Endometrium (tissue), 2 donors: ENCODE data around the gene EEF1E1.

Experiments used
- FAIRE-seq: peaks from 2 replicates; lab custom pipeline; 2012; peaks lifted over from hg19 to GRCh38; lab: Jason Lieb, UNC
- donor health status: control.
- donor health status: control.

Gene EEF1E1

DNA sequence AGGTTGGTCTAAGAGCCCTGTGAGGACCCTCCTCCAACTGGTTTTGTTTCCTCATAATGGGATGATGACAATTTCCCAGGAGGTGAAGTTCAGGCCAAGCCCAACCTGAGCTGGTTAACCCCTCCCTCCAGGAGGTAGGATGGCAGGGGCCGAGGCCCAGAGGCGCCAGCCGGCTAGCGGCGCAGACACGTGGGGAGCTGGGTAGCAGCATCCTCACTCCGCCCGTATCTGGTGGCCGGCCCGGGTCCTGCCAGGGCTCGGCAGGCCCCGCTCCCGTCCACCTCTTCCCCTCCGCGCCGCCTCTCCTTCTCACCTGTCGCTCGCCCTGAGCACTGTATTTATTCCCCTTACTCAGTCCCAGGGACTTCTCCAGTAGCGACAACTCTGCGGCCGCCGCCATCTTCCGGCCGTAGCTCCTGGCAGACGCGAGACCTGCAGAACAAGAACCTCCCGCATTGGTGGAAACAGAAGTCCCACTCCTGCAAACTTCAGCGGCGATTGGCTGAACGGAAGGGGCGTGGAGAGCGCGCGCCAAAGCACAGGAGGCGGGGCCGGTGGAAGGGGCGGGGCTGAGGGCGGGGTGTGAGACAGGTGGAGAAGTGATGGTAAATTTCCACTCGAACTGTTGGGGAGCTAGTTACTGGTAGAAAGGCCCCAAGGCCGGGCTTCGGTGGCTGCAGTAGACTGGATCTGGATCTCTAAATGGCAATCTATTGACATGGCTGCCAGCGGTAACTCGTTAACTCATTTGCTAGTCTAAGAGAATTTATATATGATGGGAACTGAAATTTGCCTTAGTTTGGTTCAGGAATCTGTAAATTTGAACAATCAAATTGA, at the start of gene EEF1E1:
Gene EEF1E1 (minus strand): TSS at position 427 of the 837 bp plus-strand sequence. CDS start 27 bp downstream, at position 400.
- FAIRE-seq = no peak

DNA sequence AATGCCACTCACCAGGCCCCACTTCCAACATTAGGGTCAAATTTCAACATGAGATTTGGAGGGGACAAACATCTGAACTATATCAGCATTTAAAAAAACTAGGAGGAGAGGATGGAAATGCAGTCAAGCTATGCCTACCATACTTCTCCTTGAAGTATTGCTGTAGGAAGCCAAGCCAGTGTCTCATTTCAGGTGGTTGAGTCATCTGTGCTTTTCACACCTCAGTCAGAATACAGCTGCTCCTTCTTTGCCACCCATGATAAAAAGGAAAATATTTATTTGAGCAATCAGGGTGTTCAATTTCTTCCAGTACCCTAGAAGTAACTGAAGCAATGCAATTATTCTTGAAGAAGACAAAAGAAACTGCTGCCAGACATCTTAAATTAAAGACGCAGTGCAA, 47.0 kb upstream of the EEF1E1 start:
- no peak for FAIRE-seq

GRCh38 chr6:8143945-8144344, 41.6 kb upstream of the EEF1E1 start:
- FAIRE-seq = no peak

- no peak for FAIRE-seq
These were observed 37.1 kb upstream of the EEF1E1 start for GRCh38 chr6:8139451-8139850.

GRCh38 chr6:8137529-8137939, 35.2 kb upstream of the EEF1E1 start:
- no peak for FAIRE-seq

DNA sequence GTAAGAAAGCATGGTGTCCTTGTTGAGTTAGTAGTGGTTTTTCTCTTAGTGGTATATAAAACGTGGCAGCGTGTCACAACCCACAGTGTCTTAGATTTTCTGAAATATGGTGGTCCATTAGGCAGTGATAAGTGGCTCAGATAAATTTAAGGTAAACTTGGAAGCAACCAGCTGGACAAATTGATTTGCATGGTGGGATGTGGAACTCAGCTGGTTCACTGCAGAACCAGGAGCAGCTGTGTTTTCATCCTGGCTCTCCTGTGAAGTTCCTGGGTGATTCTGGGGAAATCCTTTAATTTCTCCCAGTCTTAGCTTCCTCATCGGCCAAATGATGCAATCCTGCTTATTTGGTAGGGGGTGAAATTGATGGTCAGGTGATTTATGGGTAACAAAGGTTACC, 32.9 kb upstream of the EEF1E1 start:
- no peak for FAIRE-seq

GRCh38 chr6:8132130-8132529, 29.8 kb upstream of the EEF1E1 start:
- FAIRE-seq = no peak

GRCh38 chr6:8131265-8131897, 29.0 kb upstream of the EEF1E1 start:
- FAIRE-seq = no peak

- FAIRE-seq = no peak
These were observed 28.1 kb upstream of the EEF1E1 start for GRCh38 chr6:8130399-8130798.

DNA sequence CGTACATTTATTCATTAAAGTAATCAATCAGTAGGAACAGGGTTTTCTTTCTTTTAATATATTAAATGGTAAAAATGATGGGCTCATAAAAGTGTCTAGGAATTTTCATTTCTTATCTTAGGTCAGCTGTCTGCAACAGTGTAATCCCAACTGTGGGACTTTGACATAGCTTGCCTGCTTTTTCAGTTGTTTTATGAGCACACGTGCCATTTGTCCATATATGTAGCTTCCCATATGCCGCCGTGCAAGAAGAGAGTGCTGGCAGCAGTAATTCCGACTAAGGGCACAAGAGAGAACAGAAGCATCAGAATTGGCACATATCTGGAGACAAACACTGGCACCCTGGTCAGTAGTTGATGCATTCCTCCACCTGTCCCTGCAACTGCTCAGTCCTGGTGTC, 20.9 kb upstream of the EEF1E1 start:
- no peak for FAIRE-seq

- FAIRE-seq = no peak
These were observed 12.6 kb upstream of the EEF1E1 start for GRCh38 chr6:8114956-8115355.

DNA sequence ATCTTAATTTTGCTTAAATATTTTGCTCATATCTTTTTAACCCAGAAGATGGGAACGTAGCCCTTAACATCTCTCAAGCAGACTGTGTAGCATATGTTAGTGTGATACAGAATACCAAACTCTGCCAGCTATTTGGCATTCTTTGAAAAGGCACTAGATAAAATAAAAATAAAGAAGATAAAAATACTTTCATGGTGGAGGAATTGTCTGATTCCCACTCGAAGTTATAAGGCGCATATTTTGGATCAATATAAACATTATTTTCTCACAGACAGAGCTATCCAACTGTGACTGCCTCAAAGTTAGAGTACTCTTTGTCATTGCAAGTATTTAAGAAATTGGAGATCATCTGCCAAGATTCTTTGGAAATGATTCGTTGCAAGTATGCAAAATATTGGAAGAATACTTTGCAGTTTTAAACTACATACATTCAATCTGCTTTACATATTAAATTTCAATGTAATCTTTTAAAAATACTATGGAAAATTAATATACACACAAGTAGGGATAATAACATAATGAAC, 10.8 kb upstream of the EEF1E1 start:
- FAIRE-seq = no peak

GRCh38 chr6:8110725-8111124, 8.4 kb upstream of the EEF1E1 start:
- FAIRE-seq = no peak

DNA sequence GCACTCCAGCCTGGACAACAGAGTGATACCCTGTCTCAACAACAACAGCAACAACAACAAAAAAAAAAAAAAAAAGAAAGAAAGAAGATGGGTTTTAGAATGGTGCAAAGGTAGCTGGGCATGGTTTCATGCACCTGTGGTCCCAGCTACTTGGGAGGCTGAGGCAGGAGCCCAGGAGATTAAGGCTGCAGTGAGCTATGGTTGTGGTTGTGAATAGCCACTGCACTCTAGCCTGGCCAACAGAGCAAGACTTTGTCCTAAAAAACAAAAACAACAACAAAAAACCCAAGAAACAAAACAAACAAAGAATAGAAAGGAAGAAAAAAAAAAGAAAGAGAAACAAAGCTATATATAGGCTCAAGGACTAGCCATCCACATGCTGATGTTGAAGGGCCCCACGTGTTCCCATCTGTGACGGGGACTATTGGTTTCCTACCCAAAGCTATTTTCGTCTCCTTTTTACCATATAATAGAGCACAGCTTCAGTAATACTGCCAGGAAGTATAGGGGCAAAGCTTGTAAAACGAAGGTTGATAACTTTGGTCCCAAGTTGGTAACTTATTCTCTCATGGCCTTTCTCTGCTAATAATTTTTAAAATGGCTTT, 7.9 kb upstream of the EEF1E1 start:
- no peak for FAIRE-seq

- no peak for FAIRE-seq
These were observed 6.6 kb upstream of the EEF1E1 start for GRCh38 chr6:8108759-8109539.

GRCh38 chr6:8108031-8108660, 5.8 kb upstream of the EEF1E1 start:
- FAIRE-seq = no peak

DNA sequence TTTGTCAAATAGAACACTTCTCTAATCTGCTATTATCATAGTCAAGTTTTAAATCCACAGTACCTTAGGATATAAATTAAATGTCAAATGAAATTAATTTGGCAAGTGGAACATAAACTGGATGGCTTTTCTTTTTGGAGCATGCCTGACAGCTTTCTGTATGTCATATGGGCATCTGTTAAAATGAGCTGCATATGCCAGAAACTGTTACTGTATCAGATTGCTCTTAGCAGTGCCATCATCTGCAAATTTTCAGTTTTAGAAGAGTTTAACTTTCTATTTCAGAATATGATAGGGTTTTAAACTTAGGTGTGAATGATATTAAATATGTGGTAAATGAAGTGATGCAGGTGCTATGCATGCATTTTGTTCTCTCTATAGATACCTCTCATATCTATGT, 3.4 kb upstream of the EEF1E1 start:
- FAIRE-seq = no peak

DNA sequence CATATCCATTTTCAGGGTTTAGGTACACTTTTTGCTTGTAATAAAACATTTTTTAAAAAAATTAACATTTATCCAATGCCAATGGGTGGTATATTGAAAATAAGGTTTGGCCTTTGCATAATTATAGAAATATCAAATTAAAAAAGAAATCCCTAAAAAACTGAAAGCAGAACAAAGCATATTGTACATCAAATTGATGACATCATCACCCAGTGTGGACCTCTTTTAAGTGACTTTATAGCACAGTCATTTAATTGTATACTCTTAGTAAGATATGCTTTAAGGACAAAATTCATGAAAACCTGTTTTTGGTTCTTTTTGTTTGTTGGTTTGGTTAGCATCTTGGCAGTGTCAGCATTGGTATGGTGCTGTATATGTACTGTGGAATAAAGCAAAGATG, 1.4 kb upstream of the EEF1E1 start:
- FAIRE-seq = no peak

DNA sequence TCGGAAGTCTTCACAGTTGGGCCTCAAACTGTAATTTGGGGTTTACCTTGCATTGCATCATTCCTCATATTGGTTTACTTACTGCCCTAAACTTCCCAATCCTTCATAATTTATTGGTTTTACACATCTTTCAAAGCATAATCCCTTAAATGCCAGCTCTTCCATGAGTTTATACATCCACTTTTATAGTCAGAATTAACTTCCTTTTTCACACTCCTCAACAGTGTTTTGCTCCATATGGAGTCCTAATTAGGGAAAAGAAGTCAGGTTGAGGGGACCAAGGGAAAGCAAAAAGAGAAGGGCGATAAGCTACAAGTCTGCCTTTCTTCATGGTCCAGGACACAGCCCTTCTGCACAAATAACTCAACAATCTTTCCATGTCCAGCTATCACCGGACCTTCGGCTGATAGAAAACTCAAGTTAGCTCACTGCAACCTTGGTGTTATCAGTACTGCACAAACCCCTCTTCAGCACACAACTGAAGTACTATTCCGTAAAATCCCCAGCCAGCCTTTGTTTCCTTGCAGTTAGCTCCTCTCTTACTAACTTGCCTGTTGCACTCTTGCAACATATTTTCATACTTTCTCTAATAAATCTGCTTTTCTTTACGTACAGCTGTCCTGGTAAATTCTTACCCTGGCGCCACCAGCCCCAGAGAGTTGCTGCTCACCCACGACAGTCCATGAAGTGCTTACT, 2.0 kb downstream of the EEF1E1 start:
- FAIRE-seq = no peak

GRCh38 chr6:8090650-8091049, 11.7 kb downstream of the EEF1E1 start:
- FAIRE-seq = no peak

DNA sequence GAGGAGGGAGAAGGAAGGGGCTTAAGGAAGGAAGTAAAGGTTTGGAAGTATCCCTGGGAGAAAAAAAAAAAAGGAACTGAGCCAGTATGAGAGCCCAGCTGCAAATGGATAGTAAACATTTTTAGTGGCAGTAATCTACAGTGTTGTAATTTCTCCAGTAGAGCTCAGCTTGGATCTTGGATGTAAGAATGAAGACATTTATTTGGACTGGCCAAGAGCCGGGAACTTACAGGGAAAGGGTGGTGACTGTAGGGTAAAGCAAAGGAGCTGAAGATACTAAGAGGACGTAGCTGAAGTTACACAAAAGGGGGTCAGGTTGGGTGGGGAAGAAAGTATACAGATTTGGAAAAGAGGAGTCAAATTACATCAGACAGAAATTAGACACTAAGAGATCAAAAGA, 13.5 kb downstream of the EEF1E1 start:
- no peak for FAIRE-seq
